Measurements from ENCODE around the gene DNAJC5. TPM values are rescaled to one million over a fixed set of nuclear protein-coding genes. Genes with fewer than 3 reads are reported as not detected.
"Not testable (repeated sequence)": the region's sequence is repeated elsewhere in the genome, so short reads cannot be mapped to it uniquely, and the experiment has no call there.

The DNAJC5 gene
- total RNA-seq, 4 donors from 2014 or later: 58.7 to 89.5 (median 75.4) TPM

- no peak overlapping the region for H3K4me3 ChIP-seq
- TF ChIP-seq POLR2A (IDR thresholded peaks at IDR 0.05): no peak
- no peak for TF ChIP-seq CTCF (IDR thresholded peaks at IDR 0.05)
- peaks cover 0 to 15% (median 0%) of the 10 kb centered on the region in 3 donors for H3K4me1 ChIP-seq
- H3K27me3 ChIP-seq: no peaks in the 10 kb centered on the region
- H3K27ac ChIP-seq: no peak overlapping the region
- DNase-seq: no peak
- 59 to 64% methylated on average over 6 to 8 of the region's 8 CpGs for WGBS, 2 donors
- H3K36me3 ChIP-seq: peaks cover 33 to 95% (median 34%) of the 10 kb centered on the region in 3 donors
- intact Hi-C loops (cut with DNase I): no loop called here
- no peaks in the 10 kb centered on the region for H3K9me3 ChIP-seq
Observed at GRCh38 chr20:63926298-63926697, 31.4 kb downstream of the DNAJC5 start.

- intact Hi-C loops (cut with DNase I): no loop called here
- TF ChIP-seq CTCF (IDR thresholded peaks at IDR 0.05) (no peak), POLR2A (IDR thresholded peaks at IDR 0.05) (no peak)
- Histone ChIP-seq H3K27me3 (no peaks in the 10 kb centered on the region), H3K4me3 (no peak overlapping the region), H3K9me3 (no peaks in the 10 kb centered on the region), H3K36me3 (peaks cover 44 to 99% (median 45%) of the 10 kb centered on the region in 3 donors), H3K4me1 (peaks cover 0 to 6% (median 0%) of the 10 kb centered on the region in 3 donors), H3K27ac (no peak overlapping the region)
- no peak for DNase-seq
- WGBS, 2 donors: 94 to 95% methylated on average over 12 to 15 of the region's 26 CpGs
Observed at GRCh38 chr20:63929071-63929470, 34.1 kb downstream of the DNAJC5 start.

- H3K9me3 ChIP-seq; intact Hi-C loops (cut with DNase I); H3K27ac ChIP-seq; H3K27me3 ChIP-seq; H3K4me3 ChIP-seq; DNase-seq; H3K4me1 ChIP-seq: not testable (repeated sequence)
- WGBS, 2 donors: 94 to 96% methylated on average over 13 to 22 of the region's 31 CpGs
- peaks cover 44 to 100% (median 45%) of the 10 kb centered on the region in 3 donors for H3K36me3 ChIP-seq
Observed at GRCh38 chr20:63929473-63929883, 34.6 kb downstream of the DNAJC5 start.

GRCh38 chr20:63930971-63931553 lies 36.1 kb downstream of the DNAJC5 start:
- TF ChIP-seq POLR2A (IDR thresholded peaks at IDR 0.05): no peak
- TF ChIP-seq CTCF (IDR thresholded peaks at IDR 0.05): no peak
- intact Hi-C loops (cut with DNase I): no loop called here
- Histone ChIP-seq H3K4me3 (no peak overlapping the region), H3K4me1 (peaks cover 0 to 2% (median 0%) of the 10 kb centered on the region in 3 donors), H3K27me3 (no peaks in the 10 kb centered on the region), H3K9me3 (no peaks in the 10 kb centered on the region), H3K36me3 (peaks cover 45 to 100% (median 55%) of the 10 kb centered on the region in 3 donors), H3K27ac (no peak overlapping the region)
- 89 to 94% methylated on average over 14 to 17 of the region's 37 CpGs for WGBS, 2 donors
- DNase-seq: no peak

GRCh38 chr20:63931735-63932134 lies 36.8 kb downstream of the DNAJC5 start:
- TF ChIP-seq POLR2A (IDR thresholded peaks at IDR 0.05) (no peak), CTCF (IDR thresholded peaks at IDR 0.05) (no peak)
- DNase-seq: no peak
- H3K36me3 ChIP-seq: peaks cover 45 to 100% (median 55%) of the 10 kb centered on the region in 3 donors
- no peaks in the 10 kb centered on the region for H3K9me3 ChIP-seq
- H3K27ac ChIP-seq: no peak overlapping the region
- H3K27me3 ChIP-seq: no peaks in the 10 kb centered on the region
- intact Hi-C loops (cut with DNase I): no loop called here
- no peaks in the 10 kb centered on the region for H3K4me1 ChIP-seq
- no peak overlapping the region for H3K4me3 ChIP-seq
- WGBS, 2 donors: 85 to 96% methylated on average over 5 to 6 of the region's 19 CpGs
